OCI-LY3 (cell line): ENCODE measurements around the gene FSIP1.

Source experiments
- CTCF ChIP-seq: fragments of 200-600, 300-600 bp; sonication (generic); IDR thresholded peaks from 2 replicates; pipeline ENCODE4 v1.5.1; 2014; ENCODE audit warnings: antibody characterized with exemption, low read length, low read depth
- EZH2phosphoT487 ChIP-seq: fragments of 200-600 bp; shearing (Covaris generic); IDR thresholded peaks from 2 replicates; pipeline ENCODE4 v1.6.1; 2018; ENCODE audit warnings: antibody characterized with exemption, mixed run types, low read depth

GRCh38 chr15:39586387-39587095 lies 196.1 kb downstream of the FSIP1 start:
- no peak for TF ChIP-seq EZH2phosphoT487
- no peak for TF ChIP-seq CTCF
